Neuronal stem cell (in vitro differentiated cells): ENCODE measurements around the gene PIAS2.
A peak's percentile ranks its signal among the peaks of the same experiment; 100 is the strongest.

ENCODE experiments used
- DNase-seq: peaks from one replicate; pipeline ENCODE4 v3.0.0-alpha.2; 2013; ENCODE audit warnings: low spot score
- H2AFZ ChIP-seq: one replicate; pipeline ENCODE4 v1.6.1; 2013; ENCODE audit warnings: mild to moderate bottlenecking, low read length, inconsistent platforms
- H2AK5ac ChIP-seq: 2 replicates; pipeline ENCODE4 v1.6.1; 2013; ENCODE audit warnings: low read depth, mild to moderate bottlenecking, inconsistent platforms, low read length, moderate library complexity, mixed read lengths
- H2BK120ac ChIP-seq: 2 replicates; pipeline ENCODE4 v1.6.1; 2013; ENCODE audit warnings: low read depth, mild to moderate bottlenecking, inconsistent platforms, low read length, moderate library complexity, mixed read lengths
- H2BK12ac ChIP-seq: one replicate; pipeline ENCODE4 v1.6.1; 2013; ENCODE audit warnings: low read length, inconsistent platforms
- H2BK15ac ChIP-seq: 2 replicates; pipeline ENCODE4 v1.6.1; 2013; ENCODE audit warnings: mild to moderate bottlenecking, low read length, inconsistent platforms, mixed read lengths
- H2BK5ac ChIP-seq: one replicate; pipeline ENCODE4 v1.6.1; 2013; ENCODE audit warnings: inconsistent platforms, mild to moderate bottlenecking, low read length, moderate library complexity
- H3K14ac ChIP-seq: one replicate; pipeline ENCODE4 v1.6.1; 2013; ENCODE audit warnings: low read length, inconsistent platforms
- H3K18ac ChIP-seq: 2 replicates; pipeline ENCODE4 v1.6.1; 2013; ENCODE audit warnings: low read length, inconsistent platforms
- H3K23ac ChIP-seq: 2 replicates; pipeline ENCODE4 v1.6.1; 2013; ENCODE audit warnings: low read depth, mild to moderate bottlenecking, mixed read lengths, low read length, inconsistent platforms; ENCODE audit not compliant: poor library complexity
- H3K27ac ChIP-seq: replicated peaks from 3 replicates; pipeline ENCODE4 v1.5.1; 2013; ENCODE audit warnings: low read length, inconsistent platforms
- H3K27me3 ChIP-seq, 3 experiments: 2 replicates each; pipeline ENCODE4 v1.6.1; 2013; ENCODE audit warnings: low read length in 3 of 3, mild to moderate bottlenecking in 2 of 3, inconsistent platforms in 1 of 3, low read depth in 1 of 3, mixed read lengths in 1 of 3, moderate library complexity in 1 of 3; ENCODE audit not compliant: control insufficient read depth in 3 of 3, insufficient read depth in 3 of 3
- H3K36me3 ChIP-seq, 2 donors: replicated peaks in 1 of 2; 2 replicates each; pipeline ENCODE4 v1.6.1; 2013; ENCODE audit warnings: low read length in 2 of 2; ENCODE audit not compliant: control insufficient read depth in 2 of 2, insufficient read depth in 2 of 2
- H3K4ac ChIP-seq: 2 replicates; pipeline ENCODE4 v1.6.1; 2013; ENCODE audit warnings: inconsistent platforms, mild to moderate bottlenecking, low read length, moderate library complexity
- H3K4me1 ChIP-seq, 2 donors: 1 replicate in 1 of 2; 2 replicates in 1 of 2; pipeline ENCODE4 v1.6.1; 2013; ENCODE audit warnings: low read length in 2 of 2, low read depth in 1 of 2; ENCODE audit not compliant: control insufficient read depth in 2 of 2, insufficient read depth in 1 of 2
- H3K4me2 ChIP-seq: one replicate; pipeline ENCODE4 v1.6.1; 2013; ENCODE audit warnings: mild to moderate bottlenecking, low read length, inconsistent platforms; ENCODE audit not compliant: insufficient read depth, poor library complexity, severe bottlenecking
- H3K4me3 ChIP-seq, 2 donors: 2 replicates each; pipeline ENCODE4 v1.5.1; 2013; ENCODE audit warnings: low read length in 2 of 2, mild to moderate bottlenecking in 2 of 2, inconsistent platforms in 1 of 2, moderate library complexity in 1 of 2
- H3K79me1 ChIP-seq: one replicate; pipeline ENCODE4 v1.6.1; 2013; ENCODE audit warnings: low read depth, mild to moderate bottlenecking, inconsistent platforms, low read length, moderate library complexity
- H3K9ac ChIP-seq: one replicate; pipeline ENCODE4 v1.6.1; 2013; ENCODE audit warnings: mild to moderate bottlenecking, low read depth, low read length, inconsistent platforms; ENCODE audit not compliant: poor library complexity
- H3K9me3 ChIP-seq, 2 donors: replicated peaks in 1 of 2; 2 replicates each; pipeline versions ENCODE3 to v1.6.1; 2013; ENCODE audit warnings: low read length in 2 of 2, mild to moderate bottlenecking in 2 of 2, inconsistent platforms in 1 of 2, low read depth in 1 of 2, mixed read lengths in 1 of 2, moderate library complexity in 1 of 2; ENCODE audit not compliant: control insufficient read depth in 2 of 2, insufficient read depth in 1 of 2
- H4K8ac ChIP-seq: one replicate; pipeline ENCODE4 v1.6.1; 2013; ENCODE audit warnings: low read depth, mild to moderate bottlenecking, inconsistent platforms, low read length, moderate library complexity
- H4K91ac ChIP-seq: one replicate; pipeline ENCODE4 v1.6.1; 2013; ENCODE audit warnings: low read length, low read depth, mild to moderate bottlenecking, inconsistent platforms; ENCODE audit not compliant: poor library complexity
- WGBS, 2 donors: extraction: QIAGEN DNeasy Blood & Tissue Kit; methylation state at CpG; one replicate each; pipeline ENCODE4 v1.1.7; 2013; ENCODE audit warnings: missing lambda C conversion rate in 2 of 2, mixed read lengths in 1 of 2; ENCODE audit not compliant: insufficient read length in 2 of 2, insufficient replicate concordance in 1 of 2; ENCODE audit errors: extremely low coverage in 2 of 2; 5-methylcytosine and 5-hydroxymethylcytosine counted together

The PIAS2 gene

DNA sequence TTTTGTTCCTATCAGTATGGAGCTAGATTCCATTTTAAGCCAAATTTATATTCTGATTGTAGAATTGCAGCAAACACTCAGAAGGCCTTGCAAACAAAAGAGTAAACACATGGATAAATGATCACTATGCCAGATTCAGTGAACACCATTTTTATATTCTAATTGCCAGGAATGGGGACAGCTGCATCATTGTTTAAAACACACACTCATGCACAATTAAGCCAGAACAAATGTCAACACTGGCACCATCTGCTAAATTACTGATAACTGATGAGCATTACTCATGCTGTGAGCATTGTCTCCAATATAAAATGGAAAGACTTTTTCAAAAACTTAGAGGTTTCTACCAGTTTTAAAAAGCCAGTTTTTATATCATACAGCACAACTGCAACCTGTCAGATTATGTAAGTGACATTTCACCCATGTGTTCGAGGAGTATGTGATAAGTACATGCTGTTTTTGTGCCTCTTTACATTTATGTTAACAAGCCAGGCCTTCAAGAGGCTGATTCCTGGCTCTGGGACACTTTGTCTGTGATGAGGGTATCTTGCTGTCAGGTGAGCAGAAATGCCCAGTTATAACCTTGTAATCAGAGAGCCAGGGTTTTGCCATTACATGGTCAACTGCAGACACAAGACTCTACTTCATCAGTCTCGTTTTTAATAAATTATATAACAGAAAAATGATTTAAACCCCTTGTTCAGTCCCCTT is 156.1 kb downstream of the PIAS2 start:
- Histone ChIP-seq H3K4me2 (no peak overlapping the region), H3K36me3 (no peaks in the 10 kb centered on the region), H3K23ac (no peak overlapping the region), H2BK5ac (no peak overlapping the region), H3K18ac (no peak overlapping the region), H2BK120ac (no peak overlapping the region), H3K27me3 (peaks cover 7 to 67% (median 31%) of the 10 kb centered on the region in 3 experiments), H4K8ac (no peak overlapping the region), H3K27ac (no peak overlapping the region), H2BK15ac (no peak overlapping the region), H2AFZ (no peak overlapping the region), H3K4me1 (peaks cover 4 to 7% of the 10 kb centered on the region in 2 donors), H3K79me1 (no peaks in the 10 kb centered on the region), H3K4ac (no peak overlapping the region), H3K9me3 (no peaks in the 10 kb centered on the region), H2BK12ac (no peak overlapping the region), H3K14ac (no peak overlapping the region), H4K91ac (no peak overlapping the region), H3K4me3 (no peak overlapping the region), H2AK5ac (no peak overlapping the region), H3K9ac (no peak overlapping the region)
- no peak for DNase-seq
- WGBS, 2 donors, result no CpG with 5 or more reads among the region's 2 CpGs

DNA sequence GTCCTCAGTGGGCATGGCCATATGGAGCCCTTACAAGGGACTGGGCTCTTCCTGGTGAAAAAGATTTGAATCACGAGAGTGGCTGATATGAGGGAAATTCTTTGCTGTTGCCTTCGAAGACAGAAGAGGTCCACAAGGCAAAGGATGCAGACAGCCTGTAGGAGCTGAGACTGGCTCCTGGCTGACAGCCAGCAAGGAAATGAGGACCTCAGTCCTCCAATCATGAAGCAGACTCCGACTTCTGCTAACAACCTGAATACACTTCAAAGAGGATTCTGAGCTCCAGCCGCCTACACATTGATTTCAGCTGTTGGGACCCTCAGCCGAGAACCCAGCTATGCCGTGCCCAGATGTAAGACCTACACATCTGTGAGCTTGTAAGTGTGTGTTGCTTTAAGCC is 157.4 kb downstream of the PIAS2 start:
- Histone ChIP-seq H3K4me1 (peaks cover 6 to 7% of the 10 kb centered on the region in 2 donors), H3K4me2 (no peak overlapping the region), H3K4ac (no peak overlapping the region), H2BK15ac (no peak overlapping the region), H3K79me1 (no peaks in the 10 kb centered on the region), H3K4me3 (no peak overlapping the region), H4K8ac (no peak overlapping the region), H2BK5ac (no peak overlapping the region), H2BK12ac (no peak overlapping the region), H3K36me3 (no peaks in the 10 kb centered on the region), H3K9me3 (no peaks in the 10 kb centered on the region), H3K27me3 (peaks cover 7 to 69% (median 43%) of the 10 kb centered on the region in 3 experiments), H3K18ac (no peak overlapping the region), H3K14ac (no peak overlapping the region), H4K91ac (no peak overlapping the region), H3K27ac (no peak overlapping the region), H2BK120ac (no peak overlapping the region), H3K23ac (no peak overlapping the region), H3K9ac (no peak overlapping the region), H2AFZ (no peak overlapping the region), H2AK5ac (no peak overlapping the region)
- DNase-seq, result no peak
- WGBS, 2 donors, result no CpG with 5 or more reads among the region's 6 CpGs

DNA sequence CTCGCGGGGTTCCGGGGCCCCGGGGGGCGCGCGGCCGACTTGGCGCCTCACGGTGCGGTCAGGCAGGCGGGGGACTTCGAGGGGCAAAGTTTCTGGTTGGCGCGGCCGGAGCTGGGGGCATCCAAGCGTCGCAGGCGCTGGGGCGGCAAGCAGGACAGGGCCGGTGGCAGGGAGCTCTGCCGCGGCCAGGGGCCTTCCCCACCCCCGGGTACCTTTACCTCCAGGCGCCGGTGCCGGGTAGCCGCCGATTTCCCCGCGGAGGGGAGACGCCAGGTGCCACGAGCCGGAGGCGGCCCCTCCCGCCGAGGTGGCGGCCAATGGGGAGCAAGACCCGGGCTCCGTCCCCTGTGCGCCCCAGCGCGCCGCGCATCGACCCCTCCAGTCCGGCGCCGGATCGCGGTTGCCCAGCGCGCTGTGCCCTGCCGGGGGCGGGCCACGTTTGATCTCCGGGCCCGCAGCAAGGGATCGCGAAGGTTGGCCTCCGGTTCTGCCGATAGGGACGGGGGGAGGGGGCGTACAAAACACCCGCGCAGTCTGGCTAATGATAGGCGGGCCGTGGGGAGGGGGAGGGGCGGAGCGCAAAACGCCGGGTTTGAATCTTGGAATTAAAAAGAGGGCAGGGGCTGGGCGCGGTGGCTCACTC is 160.6 kb downstream of the PIAS2 start, which contains the start of gene ST8SIA5:
TSS of gene ST8SIA5 (minus strand) at position 495 of the 643 bp plus-strand sequence. CDS start 545 bp downstream, outside the sequence.
- H4K91ac ChIP-seq, result no peak within 1 kb of the TSS
- H3K4me1 ChIP-seq, result peaks cover 6 to 7% of the 10 kb centered on the region in 2 donors
- peak within 1 kb of the TSS; percentile 24 for H3K9ac ChIP-seq
- no CpG with 5 or more reads among the region's 74 CpGs for WGBS, 2 donors
- H3K23ac ChIP-seq, result peak within 1 kb of the TSS; percentile 48
- H3K14ac ChIP-seq, result no peak within 1 kb of the TSS
- H2AK5ac ChIP-seq, result no peak within 1 kb of the TSS
- H3K4me2 ChIP-seq, result peak within 1 kb of the TSS; percentile 74
- no peak within 1 kb of the TSS for H2BK5ac ChIP-seq
- peak within 1 kb of the TSS; percentile 28 to 82 for H3K4me3 ChIP-seq
- peak within 1 kb of the TSS; percentile 86 for H2AFZ ChIP-seq
- peaks cover 7 to 90% (median 47%) of the 10 kb centered on the region in 3 experiments for H3K27me3 ChIP-seq
- H3K18ac ChIP-seq, result peak within 1 kb of the TSS; percentile 48
- H4K8ac ChIP-seq, result no peak within 1 kb of the TSS
- H2BK120ac ChIP-seq, result no peak within 1 kb of the TSS
- no peak within 1 kb of the TSS for H2BK12ac ChIP-seq
- H2BK15ac ChIP-seq, result no peak within 1 kb of the TSS
- no peak within 1 kb of the TSS for H3K4ac ChIP-seq
- H3K79me1 ChIP-seq, result no peaks in the 10 kb centered on the region
- no peaks in the 10 kb centered on the region for H3K36me3 ChIP-seq
- DNase-seq, result peak; percentile 40
- no peak within 1 kb of the TSS for H3K27ac ChIP-seq
- H3K9me3 ChIP-seq, result no peaks in the 10 kb centered on the region

DNA sequence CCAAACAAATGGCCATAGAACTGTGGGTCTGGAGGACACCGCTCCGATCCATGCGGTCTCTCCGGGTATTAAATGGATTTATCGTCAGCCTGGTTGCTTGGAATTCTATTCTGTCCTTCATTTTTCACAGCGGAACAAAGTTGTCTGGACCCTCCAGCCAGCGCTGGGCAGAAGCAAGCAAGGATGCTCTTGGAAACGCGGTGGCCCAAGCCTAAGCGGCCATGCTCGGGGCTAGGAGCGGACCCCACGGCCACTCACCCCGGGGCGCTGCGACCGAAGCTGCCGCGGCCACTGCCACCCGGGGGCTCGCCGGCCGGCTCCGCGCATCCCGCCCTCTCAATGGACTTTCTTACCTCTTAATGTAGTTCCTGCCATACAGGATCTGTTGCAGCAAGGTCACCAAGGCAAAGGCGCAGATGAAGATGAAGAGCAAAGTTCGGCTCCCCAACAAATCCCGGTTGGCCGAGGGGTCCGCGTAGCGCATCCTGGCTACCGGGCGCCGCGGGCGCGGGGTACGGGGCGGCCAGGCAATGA is 161.2 kb downstream of the PIAS2 start:
- WGBS, 2 donors, result no CpG with 5 or more reads among the region's 41 CpGs
- no peak overlapping the region for H4K91ac ChIP-seq
- H3K27me3 ChIP-seq, result peaks cover 7 to 87% (median 47%) of the 10 kb centered on the region in 3 experiments
- H3K14ac ChIP-seq, result no peak overlapping the region
- H3K36me3 ChIP-seq, result no peaks in the 10 kb centered on the region
- no peak overlapping the region for H2BK12ac ChIP-seq
- peak overlapping the region; percentile 48 for H3K18ac ChIP-seq
- peaks cover 6 to 7% of the 10 kb centered on the region in 2 donors for H3K4me1 ChIP-seq
- H3K9ac ChIP-seq, result no peak overlapping the region
- no peak overlapping the region for H2AK5ac ChIP-seq
- no peak overlapping the region for H2BK15ac ChIP-seq
- H2BK5ac ChIP-seq, result no peak overlapping the region
- H3K4ac ChIP-seq, result no peak overlapping the region
- H2BK120ac ChIP-seq, result no peak overlapping the region
- peak overlapping the region in 1 of 2 donors; percentile 82 for H3K4me3 ChIP-seq
- H4K8ac ChIP-seq, result no peak overlapping the region
- peak overlapping the region; percentile 48 for H3K23ac ChIP-seq
- no peaks in the 10 kb centered on the region for H3K79me1 ChIP-seq
- DNase-seq, result peak; percentile 27
- H2AFZ ChIP-seq, result peak overlapping the region; percentile 81
- H3K4me2 ChIP-seq, result peak overlapping the region; percentile 74
- H3K27ac ChIP-seq, result no peak overlapping the region
- no peaks in the 10 kb centered on the region for H3K9me3 ChIP-seq
